HG03039 (cell line): ENCODE results near the gene GDF9.

Experiments
- ATAC-seq: cut with Tn5 transposase; IDR thresholded peaks from one replicate; pipeline ENCODE4 v1.9.1; 2021; ENCODE audit warnings: mild to moderate bottlenecking, moderate library complexity; ENCODE audit not compliant: unreplicated experiment

The GDF9 gene

GRCh38 chr5:132866342-132867045, at the start of gene GDF9, which contains the start of gene UQCRQ:
TSS of gene GDF9 (minus strand) at chr5:132866469. CDS start at chr5:132864533, 1,936 bp downstream.
TSS of gene UQCRQ (plus strand) at chr5:132866642. CDS start at chr5:132866882, 240 bp downstream.
- peak; percentile 98 for ATAC-seq

GRCh38 chr5:132915681-132916080, 49.4 kb upstream of the GDF9 start:
- no peak for ATAC-seq

GRCh38 chr5:132909702-132910101, 43.4 kb upstream of the GDF9 start:
- ATAC-seq = no peak

- ATAC-seq = no peak
These were observed 40.9 kb upstream of the GDF9 start for GRCh38 chr5:132907161-132907560.

GRCh38 chr5:132905938-132906337, 39.7 kb upstream of the GDF9 start:
- no peak for ATAC-seq

- no peak for ATAC-seq
These were observed 35.5 kb upstream of the GDF9 start for GRCh38 chr5:132901730-132902129.

- ATAC-seq = no peak
These were observed 34.8 kb upstream of the GDF9 start for GRCh38 chr5:132901036-132901435.

GRCh38 chr5:132898094-132898493, 31.8 kb upstream of the GDF9 start:
- no peak for ATAC-seq

- no peak for ATAC-seq
These were observed 30.4 kb upstream of the GDF9 start for GRCh38 chr5:132896685-132897084.

- ATAC-seq = no peak
These were observed 29.5 kb upstream of the GDF9 start for GRCh38 chr5:132895719-132896305.

GRCh38 chr5:132890817-132891216, 24.5 kb upstream of the GDF9 start:
- ATAC-seq = no peak

GRCh38 chr5:132889501-132889900, 23.2 kb upstream of the GDF9 start:
- no peak for ATAC-seq

GRCh38 chr5:132887283-132887682, 21.0 kb upstream of the GDF9 start:
- no peak for ATAC-seq

- no peak for ATAC-seq
These were observed 20.0 kb upstream of the GDF9 start for GRCh38 chr5:132886064-132886823.

GRCh38 chr5:132884548-132884947, 18.3 kb upstream of the GDF9 start:
- no peak for ATAC-seq

GRCh38 chr5:132883261-132883834, 17.1 kb upstream of the GDF9 start:
- no peak for ATAC-seq

- ATAC-seq = no peak
These were observed 11.7 kb upstream of the GDF9 start for GRCh38 chr5:132877938-132878337.

- no peak for ATAC-seq
These were observed 11.2 kb upstream of the GDF9 start for GRCh38 chr5:132877466-132877865.

GRCh38 chr5:132876020-132876759, 9.9 kb upstream of the GDF9 start:
- no peak for ATAC-seq

GRCh38 chr5:132873930-132874271, 7.6 kb upstream of the GDF9 start:
- ATAC-seq = no peak
